Gastroesophageal sphincter (tissue), 4 donors: ENCODE data around the gene SHOC1. TPM values are rescaled to one million over a fixed set of nuclear protein-coding genes. Genes with fewer than 3 reads are reported as not detected.

Experiments used
- ATAC-seq: fragments of 150-250 bp; one replicate; pipeline ENCODE4 v1.9.1; 2016; ENCODE audit warnings: mild to moderate bottlenecking, moderate library complexity
- H3K27ac ChIP-seq, 4 donors: fragments of 200-600 bp; sonication (generic) in 3 of 4; 1 replicate in 3 of 4; 2 replicates in 1 of 4; pipeline ENCODE4 v1.5.1; 2016 to 2019
- H3K27me3 ChIP-seq: fragments of 200-600 bp; sonication (generic); one replicate; pipeline ENCODE4 v1.5.1; 2019
- H3K36me3 ChIP-seq, 2 donors: fragments of 200-600 bp; sonication (generic); one replicate each; pipeline ENCODE4 v1.5.1; 2019; ENCODE audit warnings: control low read depth in 1 of 2
- H3K4me1 ChIP-seq, 3 donors: fragments of 200-600 bp; sonication (generic); 1 replicate in 2 of 3; 2 replicates in 1 of 3; pipeline ENCODE4 v1.5.1; 2016 to 2019; ENCODE audit warnings: control low read depth in 2 of 3
- H3K4me3 ChIP-seq, 2 donors: fragments of 200-600 bp; sonication (generic); one replicate each; pipeline ENCODE4 v1.5.1; 2019; ENCODE audit warnings: mild to moderate bottlenecking in 1 of 2, moderate library complexity in 1 of 2
- H3K9me3 ChIP-seq, 3 donors: fragments of 200-600 bp; sonication (generic); one replicate each; pipeline ENCODE4 v1.5.1; 2017 to 2019; ENCODE audit warnings: control low read depth in 2 of 3
- EP300 ChIP-seq: sonication (generic); formaldehyde crosslinking; IDR thresholded peaks from one replicate; pipeline ENCODE4 v1.6.1; 2017; ENCODE audit warnings: antibody characterized with exemption, mild to moderate bottlenecking
- POLR2A ChIP-seq, 2 donors: fragments of 450-650 bp; IDR thresholded peaks; one replicate each; pipeline ENCODE4 v1.6.1; 2017; ENCODE audit warnings: antibody characterized with exemption in 2 of 2, mild to moderate bottlenecking in 2 of 2, moderate library complexity in 1 of 2
- POLR2AphosphoS5 ChIP-seq: sonication (generic); formaldehyde crosslinking; IDR thresholded peaks from one replicate; pipeline ENCODE4 v1.6.1; 2017; ENCODE audit warnings: antibody characterized with exemption
- WGBS, 2 donors: methylation state at CpG; one replicate each; pipeline ENCODE4 v1.1.5; 2018; ENCODE audit warnings: low coverage in 1 of 2; 5-methylcytosine and 5-hydroxymethylcytosine counted together
- total RNA-seq, 4 donors: library from RNA; depleted of rRNA; stranded (reverse); fragments of >200 nt; gene quantifications; one replicate each; pipeline ENCODE4 v1.1.0, GENCODE V29; 2016
- TF ChIP-seq, protein P1 (sequence below), 4 experiments: fragments of 200-600 bp in 2 of 4; fragments of 450-650 bp in 2 of 4; sonication (generic) in 1 of 4; IDR thresholded peaks; one replicate each; pipeline ENCODE4 v1.5.1; 2017 to 2019; ENCODE audit warnings: antibody characterized with exemption in 4 of 4, mild to moderate bottlenecking in 2 of 4, moderate library complexity in 2 of 4

Gene SHOC1
- total RNA-seq, 4 donors from 2014 or later, result not detected

GRCh38 chr9:111789881-111790280 lies 4.9 kb downstream of the SHOC1 start:
- WGBS, 2 donors, result 83 to 84% methylated on average over 1 of the region's 1 CpG
- H3K4me1 ChIP-seq, result no peaks in the 10 kb centered on the region
- H3K36me3 ChIP-seq, result peaks cover 0 to 5% of the 10 kb centered on the region in 2 donors
- ATAC-seq, result no peak
- H3K9me3 ChIP-seq, result peaks cover 0 to 8% (median 0%) of the 10 kb centered on the region in 3 donors
- H3K27me3 ChIP-seq, result no peaks in the 10 kb centered on the region
- no peak overlapping the region for H3K27ac ChIP-seq
- H3K4me3 ChIP-seq, result no peak overlapping the region
- TF ChIP-seq POLR2AphosphoS5 (no peak), EP300 (no peak), POLR2A (IDR thresholded peaks at IDR 0.05) (no peak)
- TF ChIP-seq, protein P1, sequence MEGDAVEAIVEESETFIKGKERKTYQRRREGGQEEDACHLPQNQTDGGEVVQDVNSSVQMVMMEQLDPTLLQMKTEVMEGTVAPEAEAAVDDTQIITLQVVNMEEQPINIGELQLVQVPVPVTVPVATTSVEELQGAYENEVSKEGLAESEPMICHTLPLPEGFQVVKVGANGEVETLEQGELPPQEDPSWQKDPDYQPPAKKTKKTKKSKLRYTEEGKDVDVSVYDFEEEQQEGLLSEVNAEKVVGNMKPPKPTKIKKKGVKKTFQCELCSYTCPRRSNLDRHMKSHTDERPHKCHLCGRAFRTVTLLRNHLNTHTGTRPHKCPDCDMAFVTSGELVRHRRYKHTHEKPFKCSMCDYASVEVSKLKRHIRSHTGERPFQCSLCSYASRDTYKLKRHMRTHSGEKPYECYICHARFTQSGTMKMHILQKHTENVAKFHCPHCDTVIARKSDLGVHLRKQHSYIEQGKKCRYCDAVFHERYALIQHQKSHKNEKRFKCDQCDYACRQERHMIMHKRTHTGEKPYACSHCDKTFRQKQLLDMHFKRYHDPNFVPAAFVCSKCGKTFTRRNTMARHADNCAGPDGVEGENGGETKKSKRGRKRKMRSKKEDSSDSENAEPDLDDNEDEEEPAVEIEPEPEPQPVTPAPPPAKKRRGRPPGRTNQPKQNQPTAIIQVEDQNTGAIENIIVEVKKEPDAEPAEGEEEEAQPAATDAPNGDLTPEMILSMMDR (IDR thresholded peaks at IDR 0.05), result no peak

GRCh38 chr9:111783857-111784256 lies 10.9 kb downstream of the SHOC1 start:
- WGBS, 2 donors, result 48 to 75% methylated on average over 1 to 2 of the region's 2 CpGs
- H3K27ac ChIP-seq, result no peak overlapping the region
- peaks cover 0 to 3% of the 10 kb centered on the region in 2 donors for H3K36me3 ChIP-seq
- no peaks in the 10 kb centered on the region for H3K27me3 ChIP-seq
- no peak for ATAC-seq
- peaks cover 0 to 8% (median 0%) of the 10 kb centered on the region in 3 donors for H3K9me3 ChIP-seq
- H3K4me3 ChIP-seq, result no peak overlapping the region
- TF ChIP-seq POLR2A (IDR thresholded peaks at IDR 0.05), result no peak
- TF ChIP-seq, protein P1 (IDR thresholded peaks at IDR 0.05), result no peak
- TF ChIP-seq EP300, result no peak
- TF ChIP-seq POLR2AphosphoS5, result no peak
- no peaks in the 10 kb centered on the region for H3K4me1 ChIP-seq

DNA sequence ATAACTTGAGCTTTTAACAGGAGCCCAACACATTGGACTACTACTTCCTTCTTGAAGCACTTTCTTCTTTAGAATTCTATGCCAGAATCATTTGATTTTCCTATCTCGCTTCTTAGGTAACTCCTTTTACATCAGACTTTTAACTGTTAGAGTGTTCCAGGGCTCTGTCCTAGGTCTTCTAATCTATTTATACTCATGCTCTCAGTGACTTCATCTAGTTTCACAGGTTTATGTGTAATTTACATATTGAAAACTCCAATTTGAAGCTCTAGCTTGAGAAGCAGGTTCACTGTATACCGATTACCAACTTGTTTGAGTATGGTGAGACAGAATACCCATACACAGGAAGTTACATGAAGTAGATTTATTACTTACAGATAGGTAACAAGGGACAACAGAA lies 11.3 kb downstream of the SHOC1 start:
- H3K4me3 ChIP-seq, result no peak overlapping the region
- no peaks in the 10 kb centered on the region for H3K4me1 ChIP-seq
- H3K27ac ChIP-seq, result no peak overlapping the region
- TF ChIP-seq, protein P1 (IDR thresholded peaks at IDR 0.05), result no peak
- TF ChIP-seq POLR2A (IDR thresholded peaks at IDR 0.05) (no peak), POLR2AphosphoS5 (no peak), EP300 (no peak)
- H3K36me3 ChIP-seq, result peaks cover 0 to 3% of the 10 kb centered on the region in 2 donors
- 91 to 100% methylated on average over 2 of the region's 2 CpGs for WGBS, 2 donors
- no peaks in the 10 kb centered on the region for H3K27me3 ChIP-seq
- no peak for ATAC-seq
- H3K9me3 ChIP-seq, result peaks cover 0 to 8% (median 0%) of the 10 kb centered on the region in 3 donors

DNA sequence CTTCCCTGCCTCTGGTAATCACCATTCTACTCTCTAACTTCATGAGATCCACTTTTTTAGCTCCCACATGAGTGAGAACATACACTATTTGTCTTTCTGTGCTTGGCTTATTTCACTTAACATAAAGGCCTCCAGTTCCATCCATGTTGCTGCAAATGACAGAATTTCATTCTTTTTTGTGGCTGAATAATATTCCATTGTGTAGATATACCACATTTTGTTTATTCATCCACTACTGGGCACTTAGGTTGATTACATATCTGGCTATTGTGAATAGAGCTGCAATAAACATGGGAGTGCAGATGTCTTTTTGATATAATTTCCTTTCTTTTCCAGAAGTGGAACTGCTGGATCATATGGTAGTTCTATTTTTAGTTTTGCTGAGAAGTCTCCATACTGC lies 28.7 kb downstream of the SHOC1 start:
- H3K4me1 ChIP-seq, result no peaks in the 10 kb centered on the region
- H3K4me3 ChIP-seq, result no peak overlapping the region
- no peaks in the 10 kb centered on the region for H3K36me3 ChIP-seq
- H3K9me3 ChIP-seq, result peaks cover 0 to 22% (median 0%) of the 10 kb centered on the region in 3 donors
- ATAC-seq, result no peak
- no peaks in the 10 kb centered on the region for H3K27me3 ChIP-seq
- H3K27ac ChIP-seq, result no peak overlapping the region
- TF ChIP-seq, protein P1 (IDR thresholded peaks at IDR 0.05), result no peak
- TF ChIP-seq POLR2AphosphoS5 (no peak), EP300 (no peak), POLR2A (IDR thresholded peaks at IDR 0.05) (no peak)

- H3K36me3 ChIP-seq, result no peaks in the 10 kb centered on the region
- ATAC-seq, result no peak
- WGBS, 2 donors, result 0 to 59% methylated on average over 1 to 2 of the region's 2 CpGs
- no peaks in the 10 kb centered on the region for H3K4me1 ChIP-seq
- no peak overlapping the region for H3K4me3 ChIP-seq
- peaks cover 0 to 22% (median 0%) of the 10 kb centered on the region in 3 donors for H3K9me3 ChIP-seq
- no peak overlapping the region for H3K27ac ChIP-seq
- H3K27me3 ChIP-seq, result no peaks in the 10 kb centered on the region
- TF ChIP-seq EP300 (no peak), POLR2AphosphoS5 (no peak), POLR2A (IDR thresholded peaks at IDR 0.05) (no peak)
- TF ChIP-seq, protein P1 (IDR thresholded peaks at IDR 0.05), result no peak
Measured at GRCh38 chr9:111762556-111762955, 32.2 kb downstream of the SHOC1 start.
